Retinal pigment epithelial cell (primary cell): ENCODE data around the gene REC114.
"Not testable (repeated sequence)": the region's sequence is repeated elsewhere in the genome, so short reads cannot be mapped to it uniquely, and the experiment has no call there.

Experiments
- DNase-seq: peaks from one replicate; pipeline ENCODE4 v3.0.0-alpha.2; 2010; ENCODE audit warnings: low read depth
- H3K4me3 ChIP-seq: 2 replicates; pipeline ENCODE4 v1.5.1; 2011; ENCODE audit warnings: mild to moderate bottlenecking, low read length, control low read depth, moderate library complexity
- TF ChIP-seq, protein P1 (sequence below): conservative IDR thresholded peaks from 2 replicates; pipeline ENCODE4 v1.5.1; 2011; ENCODE audit warnings: low read depth, low read length, control low read depth, inconsistent platforms

The REC114 gene

GRCh38 chr15:73437543-73438109, 5.3 kb upstream of the REC114 start:
- H3K4me3 ChIP-seq, result no peak overlapping the region
- TF ChIP-seq, protein P1, sequence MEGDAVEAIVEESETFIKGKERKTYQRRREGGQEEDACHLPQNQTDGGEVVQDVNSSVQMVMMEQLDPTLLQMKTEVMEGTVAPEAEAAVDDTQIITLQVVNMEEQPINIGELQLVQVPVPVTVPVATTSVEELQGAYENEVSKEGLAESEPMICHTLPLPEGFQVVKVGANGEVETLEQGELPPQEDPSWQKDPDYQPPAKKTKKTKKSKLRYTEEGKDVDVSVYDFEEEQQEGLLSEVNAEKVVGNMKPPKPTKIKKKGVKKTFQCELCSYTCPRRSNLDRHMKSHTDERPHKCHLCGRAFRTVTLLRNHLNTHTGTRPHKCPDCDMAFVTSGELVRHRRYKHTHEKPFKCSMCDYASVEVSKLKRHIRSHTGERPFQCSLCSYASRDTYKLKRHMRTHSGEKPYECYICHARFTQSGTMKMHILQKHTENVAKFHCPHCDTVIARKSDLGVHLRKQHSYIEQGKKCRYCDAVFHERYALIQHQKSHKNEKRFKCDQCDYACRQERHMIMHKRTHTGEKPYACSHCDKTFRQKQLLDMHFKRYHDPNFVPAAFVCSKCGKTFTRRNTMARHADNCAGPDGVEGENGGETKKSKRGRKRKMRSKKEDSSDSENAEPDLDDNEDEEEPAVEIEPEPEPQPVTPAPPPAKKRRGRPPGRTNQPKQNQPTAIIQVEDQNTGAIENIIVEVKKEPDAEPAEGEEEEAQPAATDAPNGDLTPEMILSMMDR, result no peak
- no peak for DNase-seq

GRCh38 chr15:73438651-73439050, 4.3 kb upstream of the REC114 start:
- DNase-seq, result no peak
- TF ChIP-seq, protein P1, result no peak
- H3K4me3 ChIP-seq, result no peak overlapping the region

DNA sequence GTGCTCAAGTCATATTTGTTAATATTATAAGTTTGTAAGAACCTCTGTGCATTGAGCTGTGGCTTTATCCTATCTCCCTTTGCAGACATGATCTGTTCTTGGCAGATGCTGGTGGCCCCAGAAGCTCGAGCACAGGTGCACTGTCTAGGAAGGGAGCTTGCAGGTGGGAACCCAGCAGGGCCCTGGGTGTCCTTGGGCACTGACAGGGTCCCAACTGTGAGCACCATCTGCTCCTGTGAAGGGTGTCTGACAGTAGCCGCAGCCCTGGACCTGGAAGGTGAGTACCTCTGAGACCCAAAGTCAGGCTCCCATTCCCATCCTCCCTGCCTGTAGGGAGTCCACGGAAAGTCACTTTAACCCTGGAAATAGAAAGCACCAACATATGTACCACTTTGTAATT, 2.4 kb upstream of the REC114 start:
- TF ChIP-seq, protein P1, result no peak
- DNase-seq, result no peak
- H3K4me3 ChIP-seq, result no peak overlapping the region

DNA sequence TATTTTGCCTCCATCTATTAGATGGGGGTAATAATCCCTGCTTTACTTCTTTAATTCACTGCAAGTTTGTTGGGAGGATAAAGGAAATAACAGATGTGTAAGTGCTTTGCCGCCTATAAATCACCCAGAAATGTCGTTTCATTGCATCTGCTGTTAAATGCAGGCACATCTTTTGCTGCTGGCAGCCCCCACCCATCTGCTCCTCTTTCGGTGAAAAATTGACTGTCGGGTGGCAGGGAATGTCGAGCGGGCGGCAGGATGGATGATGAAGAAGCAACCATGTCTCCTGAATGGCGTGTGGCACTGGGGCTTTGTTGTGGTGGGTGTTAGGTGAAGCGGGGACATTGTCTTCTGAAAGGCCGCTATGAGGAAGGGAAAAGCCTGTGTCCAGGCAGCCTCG, 543 bp upstream of the REC114 start:
- TF ChIP-seq, protein P1, result no peak
- DNase-seq, result no peak
- no peak overlapping the region for H3K4me3 ChIP-seq

- not testable (repeated sequence) for H3K4me3 ChIP-seq, DNase-seq
These were observed 4.5 kb downstream of the REC114 start for GRCh38 chr15:73447471-73447870.

- DNase-seq, result not testable (repeated sequence)
These were observed 5.3 kb downstream of the REC114 start for GRCh38 chr15:73448158-73448758.

GRCh38 chr15:73449980-73450379, 7.0 kb downstream of the REC114 start:
- DNase-seq, result not testable (repeated sequence)

More at GRCh38 chr15:73448158-73448758, 5.3 kb downstream of the REC114 start:
- not testable (repeated sequence) for H3K4me3 ChIP-seq

GRCh38 chr15:73454096-73454495, 11.1 kb downstream of the REC114 start:
- H3K4me3 ChIP-seq, result no peak overlapping the region
- TF ChIP-seq, protein P1, result no peak
- DNase-seq, result no peak

More at GRCh38 chr15:73449980-73450379, 7.0 kb downstream of the REC114 start:
- H3K4me3 ChIP-seq, result not testable (repeated sequence)

- DNase-seq, result no peak
- TF ChIP-seq, protein P1, result no peak
- no peak overlapping the region for H3K4me3 ChIP-seq
These were observed 12.9 kb downstream of the REC114 start for GRCh38 chr15:73455876-73456275.
